Measurements from ENCODE around the gene ERVV-1. TPM values are rescaled to one million over a fixed set of nuclear protein-coding genes. Genes with fewer than 3 reads are reported as not detected.

The ERVV-1 gene
- total RNA-seq, 1 experiment from 2014 or later, result not detected

- no TSS peak for BruUV-seq (replicated peaks)
- CTCF ChIA-PET, result no interaction called here
- no peaks in the 10 kb centered on the region for H3K36me3 ChIP-seq (ENCODE audit: low read depth, low read length)
- H3K9ac ChIP-seq (ENCODE audit: low read length), result no peak overlapping the region
- H3K4me3 ChIP-seq (ENCODE audit: low read length), result no peak overlapping the region
- H3K4me1 ChIP-seq (ENCODE audit: insufficient read depth, low read length), result peaks cover 4% of the 10 kb centered on the region
- POLR2A ChIA-PET (ENCODE audit: unreplicated experiment), result no interaction called here
- DNase-seq, result no peak
- no peak overlapping the region for H3K27ac ChIP-seq (ENCODE audit: low read length)
- no peaks in the 10 kb centered on the region for H3F3A ChIP-seq (ENCODE audit: low read length, unreplicated experiment)
- peaks cover 10% of the 10 kb centered on the region for H3K9me3 ChIP-seq (ENCODE audit: low read length)
- ATAC-seq, result no peak
- no peak overlapping the region for H3K4me2 ChIP-seq (ENCODE audit: low read length)
- intact Hi-C loops (cut with micrococcal nuclease), result no loop called here
- H2AFZ ChIP-seq (ENCODE audit: low read length), result no peak overlapping the region
- H3K27me3 ChIP-seq (ENCODE audit: low read length), result no peaks in the 10 kb centered on the region
- no peaks in the 10 kb centered on the region for H4K20me1 ChIP-seq (ENCODE audit: low read length)
- no peaks in the 10 kb centered on the region for H3K9me2 ChIP-seq (replicated peaks; ENCODE audit: low read length)
- no peaks in the 10 kb centered on the region for H3K79me2 ChIP-seq (ENCODE audit: low read length)
- no peak for TF ChIP-seq EZH2phosphoT487 (IDR thresholded peaks at IDR 0.05; ENCODE audit: borderline replicate concordance, low read length)
- no peak for TF ChIP-seq EZH2 (IDR thresholded peaks at IDR 0.05; ENCODE audit: low read length, unreplicated experiment)
Measured at GRCh38 chr19:53010494-53010893, 3.2 kb upstream of the ERVV-1 start.

- intact Hi-C loops (cut with micrococcal nuclease), result no loop called here
- no TSS peak for BruUV-seq (replicated peaks)
- H3F3A ChIP-seq (ENCODE audit: low read length, unreplicated experiment), result no peaks in the 10 kb centered on the region
- POLR2A ChIA-PET (ENCODE audit: unreplicated experiment), result no interaction called here
- no peak overlapping the region for H3K27ac ChIP-seq (ENCODE audit: low read length)
- DNase-seq (no peak), ATAC-seq (no peak)
- H3K4me2 ChIP-seq (ENCODE audit: low read length), result no peak overlapping the region
- no peaks in the 10 kb centered on the region for H3K9me2 ChIP-seq (replicated peaks; ENCODE audit: low read length)
- peaks cover 10% of the 10 kb centered on the region for H3K9me3 ChIP-seq (ENCODE audit: low read length)
- no peak overlapping the region for H3K4me3 ChIP-seq (ENCODE audit: low read length)
- TF ChIP-seq CTCF (conservative IDR thresholded peaks at IDR 0.05; ENCODE audit: low read depth, low read length) (no peak), EZH2phosphoT487 (IDR thresholded peaks at IDR 0.05; ENCODE audit: borderline replicate concordance, low read length) (no peak), EZH2 (IDR thresholded peaks at IDR 0.05; ENCODE audit: low read length, unreplicated experiment) (no peak)
- no peak overlapping the region for H3K9ac ChIP-seq (ENCODE audit: low read length)
- H2AFZ ChIP-seq (ENCODE audit: low read length), result no peak overlapping the region
- H3K36me3 ChIP-seq (ENCODE audit: low read depth, low read length), result no peaks in the 10 kb centered on the region
- CTCF ChIA-PET, result no interaction called here
- H3K4me1 ChIP-seq (ENCODE audit: insufficient read depth, low read length), result no peaks in the 10 kb centered on the region
- H3K79me2 ChIP-seq (ENCODE audit: low read length), result no peaks in the 10 kb centered on the region
- H4K20me1 ChIP-seq (ENCODE audit: low read length), result no peaks in the 10 kb centered on the region
- H3K27me3 ChIP-seq (ENCODE audit: low read length), result no peaks in the 10 kb centered on the region
Measured at GRCh38 chr19:53012006-53012405, 1.7 kb upstream of the ERVV-1 start.

- CTCF ChIA-PET, result no interaction called here
- no peak for DNase-seq
- Histone ChIP-seq H3K9ac (ENCODE audit: low read length) (no peak overlapping the region), H3K9me3 (ENCODE audit: low read length) (peaks cover 6% of the 10 kb centered on the region), H3K27me3 (ENCODE audit: low read length) (no peaks in the 10 kb centered on the region), H4K20me1 (ENCODE audit: low read length) (no peaks in the 10 kb centered on the region), H3K36me3 (ENCODE audit: low read depth, low read length) (no peaks in the 10 kb centered on the region), H3K4me2 (ENCODE audit: low read length) (no peak overlapping the region), H3F3A (ENCODE audit: low read length, unreplicated experiment) (no peaks in the 10 kb centered on the region), H3K9me2 (replicated peaks; ENCODE audit: low read length) (no peaks in the 10 kb centered on the region), H3K4me3 (ENCODE audit: low read length) (no peak overlapping the region), H3K4me1 (ENCODE audit: insufficient read depth, low read length) (no peaks in the 10 kb centered on the region), H3K79me2 (ENCODE audit: low read length) (no peaks in the 10 kb centered on the region), H3K27ac (ENCODE audit: low read length) (no peak overlapping the region), H2AFZ (ENCODE audit: low read length) (no peak overlapping the region)
- intact Hi-C loops (cut with micrococcal nuclease), result no loop called here
- POLR2A ChIA-PET (ENCODE audit: unreplicated experiment), result no interaction called here
- no TSS peak for BruUV-seq (replicated peaks)
- ATAC-seq, result no peak
- TF ChIP-seq EZH2phosphoT487 (IDR thresholded peaks at IDR 0.05; ENCODE audit: borderline replicate concordance, low read length) (no peak), EZH2 (IDR thresholded peaks at IDR 0.05; ENCODE audit: low read length, unreplicated experiment) (no peak)
Measured at GRCh38 chr19:53015159-53015558, 1.4 kb downstream of the ERVV-1 start.

- Histone ChIP-seq H2AFZ (ENCODE audit: low read length) (no peak overlapping the region), H3K4me1 (ENCODE audit: insufficient read depth, low read length) (no peaks in the 10 kb centered on the region), H3K79me2 (ENCODE audit: low read length) (no peaks in the 10 kb centered on the region), H3K4me3 (ENCODE audit: low read length) (no peak overlapping the region), H3K27me3 (ENCODE audit: low read length) (no peaks in the 10 kb centered on the region), H3K9ac (ENCODE audit: low read length) (no peak overlapping the region), H4K20me1 (ENCODE audit: low read length) (no peaks in the 10 kb centered on the region), H3F3A (ENCODE audit: low read length, unreplicated experiment) (no peaks in the 10 kb centered on the region), H3K4me2 (ENCODE audit: low read length) (no peak overlapping the region), H3K9me3 (ENCODE audit: low read length) (peaks cover 8% of the 10 kb centered on the region), H3K9me2 (replicated peaks; ENCODE audit: low read length) (no peaks in the 10 kb centered on the region), H3K36me3 (ENCODE audit: low read depth, low read length) (no peaks in the 10 kb centered on the region), H3K27ac (ENCODE audit: low read length) (no peak overlapping the region)
- no TSS peak for BruUV-seq (replicated peaks)
- DNase-seq (no peak), ATAC-seq (no peak)
- no peak for TF ChIP-seq EZH2 (IDR thresholded peaks at IDR 0.05; ENCODE audit: low read length, unreplicated experiment)
- TF ChIP-seq CTCF (conservative IDR thresholded peaks at IDR 0.05; ENCODE audit: low read depth, low read length), result no peak
- TF ChIP-seq EZH2phosphoT487 (IDR thresholded peaks at IDR 0.05; ENCODE audit: borderline replicate concordance, low read length), result no peak
- intact Hi-C loops (cut with micrococcal nuclease), result no loop called here
- POLR2A ChIA-PET (ENCODE audit: unreplicated experiment), result no interaction called here
- CTCF ChIA-PET, result no interaction called here
Measured at GRCh38 chr19:53015730-53016129, 2.0 kb downstream of the ERVV-1 start.

Data from PC-3 (cell line).